K562 (cell line): Measurements from ENCODE around the gene TMEM267. TPM values are rescaled to one million over a fixed set of nuclear protein-coding genes. Genes with fewer than 3 reads are reported as not detected.

ENCODE experiments used
- ATAC-seq: fragments of 200-7000 bp; cut with Tn5 transposase; 3 replicates; pipeline ENCODE4 v1.9.1; 2020; ENCODE audit warnings: moderate library complexity
- BruUV-seq: library from RNA; stranded (reverse); fragments of 400-500 nt; replicated peaks from 2 replicates; lab custom pipeline; 2021; lab: Mats Ljungman, UMichigan
- CTCF ChIA-PET: fragments of 300-600 bp; formaldehyde crosslinking; extraction: SDS; loops from one replicate; lab custom pipeline; 2021; ENCODE audit warnings: low intra/inter-chr PET ratio; lab: Yijun Ruan, JAX
- POLR2A ChIA-PET: fragments of 300-600, 350-650 bp; sonication (Branson Sonifier 250); formaldehyde crosslinking; extraction: SDS; loops from one replicate; lab custom pipeline; 2021; ENCODE audit warnings: antibody characterized with exemption, inconsistent platforms; lab: Yijun Ruan, JAX
- DNase-seq, 4 experiments: peaks; one replicate each; pipeline versions ENCODE4 v3.0.0 to v3.0.0-alpha.2; 2011 to 2018; ENCODE audit warnings: low spot score in 3 of 4, mixed read lengths in 3 of 4; ENCODE audit errors: extremely low read depth in 1 of 4
- FAIRE-seq: peaks from 2 replicates; lab custom pipeline; 2011; peaks lifted over from hg19 to GRCh38; lab: Jason Lieb, UNC
- H2AFZ ChIP-seq: 2 replicates; pipeline ENCODE4 v1.6.0; 2011; ENCODE audit warnings: low read depth, low read length, control low read depth, inconsistent platforms
- H3K27ac ChIP-seq: fragments of 200-600 bp; 3 replicates; pipeline ENCODE4 v1.8.0; 2011; ENCODE audit warnings: low read depth, mild to moderate bottlenecking, control low read depth, inconsistent platforms, low read length, moderate library complexity, mixed read lengths; ENCODE audit errors: extremely low read depth
- H3K27me3 ChIP-seq, 2 experiments: fragments of 300-600 bp in 1 of 2; 2 replicates in 1 of 2; 3 replicates in 1 of 2; pipeline versions ENCODE4 v1.6.0 to v1.8.0; 2011; ENCODE audit warnings: inconsistent platforms in 2 of 2, low read length in 2 of 2, mild to moderate bottlenecking in 1 of 2, mixed read lengths in 1 of 2, moderate library complexity in 1 of 2; ENCODE audit not compliant: control insufficient read depth in 2 of 2, insufficient read depth in 2 of 2
- H3K36me3 ChIP-seq: fragments of 300-600 bp; 3 replicates; pipeline ENCODE4 v1.8.0; 2011; ENCODE audit warnings: mild to moderate bottlenecking, low read length, inconsistent platforms; ENCODE audit not compliant: control insufficient read depth, insufficient read depth
- H3K4me1 ChIP-seq, 2 experiments: fragments of 200-600 bp in 1 of 2; replicated peaks in 1 of 2; 2 replicates in 1 of 2; 3 replicates in 1 of 2; pipeline versions ENCODE4 v1.5.1 to v1.8.0; 2011; ENCODE audit warnings: inconsistent platforms in 2 of 2, low read length in 2 of 2, mild to moderate bottlenecking in 1 of 2, mixed read lengths in 1 of 2, moderate library complexity in 1 of 2; ENCODE audit not compliant: control insufficient read depth in 2 of 2, insufficient read depth in 2 of 2
- H3K4me2 ChIP-seq: 2 replicates; pipeline ENCODE4 v1.6.1; 2011; ENCODE audit warnings: low read length, control low read depth, inconsistent platforms, mixed read lengths; ENCODE audit not compliant: insufficient read depth
- H3K4me3 ChIP-seq: fragments of 200-600 bp; sonication (generic), shearing (Covaris generic); 2 replicates; pipeline ENCODE4 v1.5.1; 2016; ENCODE audit warnings: control low read depth, inconsistent platforms
- H3K79me2 ChIP-seq: fragments of 200-600 bp; 3 replicates; pipeline ENCODE4 v1.8.0; 2011; ENCODE audit warnings: low read length, inconsistent platforms; ENCODE audit not compliant: control insufficient read depth, insufficient read depth
- H3K9ac ChIP-seq, 2 experiments: 2 replicates each; pipeline versions ENCODE4 v1.6.0 to v1.6.1; 2011; ENCODE audit warnings: low read depth in 2 of 2, low read length in 2 of 2, control low read depth in 1 of 2, inconsistent platforms in 1 of 2, mild to moderate bottlenecking in 1 of 2, mixed read lengths in 1 of 2; ENCODE audit not compliant: insufficient read depth in 1 of 2
- H3K9me1 ChIP-seq: one replicate; pipeline ENCODE4 v1.6.0; 2011; ENCODE audit warnings: inconsistent platforms, mild to moderate bottlenecking, low read length, moderate library complexity; ENCODE audit not compliant: control insufficient read depth, insufficient read depth
- H3K9me3 ChIP-seq: replicated peaks from 2 replicates; pipeline ENCODE4 v1.5.1; 2011; ENCODE audit warnings: low read depth, low read length, inconsistent platforms; ENCODE audit not compliant: control insufficient read depth, insufficient read depth
- H4K20me1 ChIP-seq: replicated peaks from 2 replicates; pipeline ENCODE4 v1.6.1; 2011; ENCODE audit warnings: low read length, inconsistent platforms, mixed read lengths; ENCODE audit not compliant: control insufficient read depth, insufficient read depth
- GTF2A2 ChIP-seq: IDR thresholded peaks from 2 replicates; pipeline ENCODE4 v1.6.1; 2016; ENCODE audit warnings: mild to moderate bottlenecking, missing genetic modification characterization, missing compliant biosample characterization
- ZNF354B ChIP-seq: fragments of 250-450 bp; sonication (Bioruptor Pico); IDR thresholded peaks from 2 replicates; pipeline ENCODE4 v1.4.0; 2020
- WGBS: fragments of 100-300 bp; shearing (Covaris generic); methylation state at CpG from one replicate; pipeline ENCODE4 v1.1.6; 2016; ENCODE audit warnings: low coverage, mixed read lengths; ENCODE audit not compliant: insufficient coverage; ENCODE audit errors: missing lambda C conversion rate; 5-methylcytosine and 5-hydroxymethylcytosine counted together
- in situ Hi-C: fragments of 300-500 bp; cut with MboI; formaldehyde crosslinking; loops from 4 replicates; pipeline ENCODE4 v1.15.0; 2018; ENCODE audit warnings: inconsistent platforms, mixed read lengths
- intact Hi-C: fragments of 100-400 bp; cut with micrococcal nuclease; formaldehyde crosslinking; loops from 2 replicates; pipeline ENCODE4 v1.14.2; 2022
- polyA plus RNA-seq, 8 experiments: library from polyadenylated mRNA; depleted of rRNA in 4 of 8; stranded (reverse) in 5 of 8; unstranded in 3 of 8; fragments of >200 nt; fragmentation: Nextera tagmentation in 2 of 8; fragmentation: Illumina TruSeq in 1 of 8; extraction: Ambion mirVana in 2 of 8; extraction: Trizol in 1 of 8; gene quantifications; 2 replicates each; pipeline versions ENCODE4 v1.2.1 to v1.2.3, GENCODE V29; 2011 to 2014; ENCODE audit warnings: inconsistent platforms in 1 of 8, missing spikeins in 1 of 8
- total RNA-seq, 7 experiments: library from RNA; depleted of rRNA in 6 of 7; stranded (reverse); fragments of >200 nt in 6 of 7; fragmentation: Illumina TruSeq in 2 of 7; extraction: Trizol in 2 of 7; gene quantifications; 2 replicates each; pipeline versions ENCODE4 v1.2.1 to v1.2.3, GENCODE V29; 2011 to 2021; ENCODE audit warnings: low replicate concordance in 1 of 7
- TF ChIP-seq, protein P1 (sequence below): fragments of 250-450 bp; sonication (Bioruptor Pico); IDR thresholded peaks from 2 replicates; pipeline ENCODE4 v1.5.0; 2021; ENCODE audit warnings: mild to moderate bottlenecking, moderate library complexity

The TMEM267 gene
- total and polyA plus RNA-seq, 9 of the 15 experiments (the other 6 are each of a cell fraction or from before 2014, with no cell fraction given) = 8.1 to 61.1 (median 17.8) TPM

DNA sequence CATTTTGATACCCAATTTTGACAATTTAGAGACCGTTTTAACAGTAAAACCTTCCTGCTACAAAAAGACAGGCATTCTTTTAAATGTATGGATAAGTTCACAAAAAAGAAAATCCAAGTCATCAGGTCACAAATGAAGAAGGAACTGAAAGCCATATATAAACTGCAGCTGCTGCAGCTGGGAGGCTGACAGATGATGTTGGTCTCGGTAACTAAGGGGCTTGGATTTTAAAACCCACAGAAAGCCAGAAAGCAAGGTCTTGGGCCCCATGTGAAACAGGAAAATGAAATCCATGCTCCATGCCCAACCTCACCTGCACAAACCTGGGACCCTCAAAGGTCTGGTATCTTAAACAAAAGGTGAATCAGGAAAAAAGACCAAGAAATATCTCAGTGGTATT, 47.0 kb upstream of the TMEM267 start (continued):
- TF ChIP-seq, protein P1, sequence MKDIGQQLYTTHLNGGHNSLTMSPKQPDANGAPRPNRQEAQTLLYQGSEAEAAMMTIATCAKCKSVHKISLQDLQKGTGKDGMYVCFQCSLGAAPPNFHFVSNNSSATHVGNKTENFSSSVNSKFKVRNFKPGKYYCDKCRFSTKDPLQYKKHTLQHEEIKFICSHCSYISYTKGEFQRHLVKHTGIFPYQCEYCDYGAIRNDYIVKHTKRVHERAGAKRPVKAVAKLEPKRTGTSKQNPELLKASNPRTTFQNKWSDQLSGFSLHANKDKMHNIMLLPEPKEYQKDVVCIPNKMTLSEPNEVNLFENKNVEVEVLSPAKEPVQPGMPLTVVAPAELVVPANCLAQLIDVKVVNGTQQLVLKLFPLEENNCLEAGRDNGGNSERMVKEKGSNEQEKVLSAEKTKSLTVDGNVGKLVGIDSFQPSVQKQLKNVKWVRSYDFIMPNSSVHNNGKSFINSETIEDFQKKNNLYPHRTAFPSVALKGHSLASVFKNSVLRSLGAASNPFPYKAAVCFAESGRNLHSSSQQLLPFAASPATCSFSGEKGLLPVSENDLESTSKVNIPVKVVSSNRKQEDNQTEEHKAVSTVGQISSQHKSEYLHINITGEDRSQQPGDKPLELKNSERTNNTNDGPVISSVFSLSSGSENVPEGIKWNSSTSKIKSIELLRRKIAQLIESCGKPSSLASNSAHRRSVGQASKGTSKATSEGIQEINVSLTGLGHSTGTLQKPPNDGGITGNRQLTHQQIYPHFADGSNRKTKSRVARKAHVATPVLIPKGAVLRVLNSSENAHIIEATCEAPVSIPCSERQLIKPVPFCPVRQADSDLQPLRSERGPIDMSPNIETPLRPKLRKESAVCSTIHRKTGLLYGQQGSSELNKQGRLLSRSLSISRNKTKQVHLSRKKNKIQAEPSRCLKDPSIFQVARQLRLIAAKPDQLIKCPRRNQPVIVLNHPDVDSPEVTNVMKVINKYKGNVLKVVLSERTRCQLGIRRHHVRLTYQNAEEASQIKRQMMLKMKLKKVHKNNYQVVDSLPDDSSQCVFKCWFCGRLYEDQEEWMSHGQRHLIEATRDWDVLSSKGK = no peak

DNA sequence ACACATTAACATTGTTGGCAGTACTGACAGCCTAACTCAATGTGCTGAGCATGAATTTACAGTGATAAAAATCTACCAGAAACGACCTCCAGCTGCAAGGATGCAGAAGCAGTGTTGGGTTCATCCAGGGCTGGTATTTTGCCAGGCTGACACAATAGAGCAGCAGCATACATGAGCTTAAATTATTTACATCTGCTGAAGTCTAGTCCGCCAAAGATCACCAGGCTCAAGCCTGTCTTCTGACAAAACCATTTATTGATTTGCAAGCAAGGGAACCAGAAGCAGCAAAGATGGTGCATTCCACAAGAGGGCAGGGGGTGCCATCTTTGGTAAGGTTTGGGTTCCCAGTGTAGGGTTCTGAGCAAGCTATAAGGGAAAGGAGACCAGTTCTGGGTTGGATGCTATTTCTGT, 40.0 kb upstream of the TMEM267 start:
- 43% methylated on average over 2 of the region's 2 CpGs for WGBS
- CTCF ChIA-PET = no interaction called here
- Histone ChIP-seq H3K4me3 (no peak overlapping the region), H3K9ac (no peak overlapping the region), H2AFZ (no peak overlapping the region), H3K9me1 (peaks cover 4% of the 10 kb centered on the region), H3K36me3 (peaks cover 35% of the 10 kb centered on the region), H3K4me2 (no peak overlapping the region), H3K27ac (no peak overlapping the region), H3K27me3 (no peaks in the 10 kb centered on the region), H3K79me2 (no peaks in the 10 kb centered on the region), H3K4me1 (0 out of 5 replicates have a peak, but pooled peaks cover 0 to 2% of the 10 kb centered on the region in 2 experiments), H3K9me3 (no peaks in the 10 kb centered on the region), H4K20me1 (no peaks in the 10 kb centered on the region)
- TF ChIP-seq GTF2A2 (tag) (no peak), ZNF354B (CRISPR knock-in tag) (no peak)
- ATAC-seq (0 out of 3 replicates have a peak, but pooled peaks have one; percentile 10), DNase-seq (no peak), FAIRE-seq (no peak)
- intact Hi-C loops = no loop called here
- in situ Hi-C loops = no loop called here
- POLR2A ChIA-PET = interaction anchor here (0.7 to 2.4 kb wide), 4 partner anchors 8 to 40 kb away, joined by 3 to 10 read pairs (median 6); partner anchors contain the start of genes C5orf34 and TMEM267
- no TSS peak for BruUV-seq
